Measurements from ENCODE around the gene TLL2.

TLL2 gene

DNA sequence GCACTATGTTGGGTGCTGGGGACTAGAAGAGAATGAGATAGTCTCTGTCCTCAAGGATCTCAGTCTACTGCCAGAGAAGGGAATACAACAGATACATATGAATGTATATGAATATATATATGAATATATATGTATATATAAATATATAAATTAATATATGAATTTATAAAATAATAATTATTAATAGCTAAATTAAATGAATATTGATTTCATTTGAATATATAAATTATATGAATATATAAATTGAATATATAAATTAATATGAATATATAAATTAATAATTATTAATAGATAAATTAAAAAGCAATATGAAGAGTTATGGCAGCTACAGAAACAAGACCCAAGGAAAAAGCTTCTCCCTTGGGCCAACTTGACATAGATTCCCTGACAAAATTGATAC, 95.1 kb downstream of the TLL2 start:
- no peaks in the 10 kb centered on the region for H3F3A ChIP-seq (ENCODE audit: insufficient read depth, low read length)
- H3K36me3 ChIP-seq (replicated peaks; ENCODE audit: insufficient read depth, low read length): no peaks in the 10 kb centered on the region
- DNase-seq: no peak
- H3K9me3 ChIP-seq (replicated peaks; ENCODE audit: insufficient read depth, low read length): no peaks in the 10 kb centered on the region
- no peak overlapping the region for H3K4me3 ChIP-seq (ENCODE audit: low read length)
- H3K79me2 ChIP-seq (ENCODE audit: low read length): no peaks in the 10 kb centered on the region
- H3K9me2 ChIP-seq (replicated peaks; ENCODE audit: insufficient read depth, low read length): no peaks in the 10 kb centered on the region
- H3K27ac ChIP-seq (ENCODE audit: low read length): no peak overlapping the region
- H3K27me3 ChIP-seq (replicated peaks; ENCODE audit: insufficient read depth, low read length): no peaks in the 10 kb centered on the region
- TF ChIP-seq EZH2 (optimal IDR thresholded peaks at IDR 0.05; ENCODE audit: low read depth, low read length): no peak
- TF ChIP-seq, protein P1, sequence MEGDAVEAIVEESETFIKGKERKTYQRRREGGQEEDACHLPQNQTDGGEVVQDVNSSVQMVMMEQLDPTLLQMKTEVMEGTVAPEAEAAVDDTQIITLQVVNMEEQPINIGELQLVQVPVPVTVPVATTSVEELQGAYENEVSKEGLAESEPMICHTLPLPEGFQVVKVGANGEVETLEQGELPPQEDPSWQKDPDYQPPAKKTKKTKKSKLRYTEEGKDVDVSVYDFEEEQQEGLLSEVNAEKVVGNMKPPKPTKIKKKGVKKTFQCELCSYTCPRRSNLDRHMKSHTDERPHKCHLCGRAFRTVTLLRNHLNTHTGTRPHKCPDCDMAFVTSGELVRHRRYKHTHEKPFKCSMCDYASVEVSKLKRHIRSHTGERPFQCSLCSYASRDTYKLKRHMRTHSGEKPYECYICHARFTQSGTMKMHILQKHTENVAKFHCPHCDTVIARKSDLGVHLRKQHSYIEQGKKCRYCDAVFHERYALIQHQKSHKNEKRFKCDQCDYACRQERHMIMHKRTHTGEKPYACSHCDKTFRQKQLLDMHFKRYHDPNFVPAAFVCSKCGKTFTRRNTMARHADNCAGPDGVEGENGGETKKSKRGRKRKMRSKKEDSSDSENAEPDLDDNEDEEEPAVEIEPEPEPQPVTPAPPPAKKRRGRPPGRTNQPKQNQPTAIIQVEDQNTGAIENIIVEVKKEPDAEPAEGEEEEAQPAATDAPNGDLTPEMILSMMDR (IDR thresholded peaks at IDR 0.05; ENCODE audit: low read length): no peak
- TF ChIP-seq EZH2phosphoT487 (IDR thresholded peaks at IDR 0.05; ENCODE audit: low read length): no peak
- H2AFZ ChIP-seq (ENCODE audit: low read length): no peak overlapping the region
- H3K4me2 ChIP-seq (ENCODE audit: low read depth, low read length): no peak overlapping the region
- no peaks in the 10 kb centered on the region for H4K20me1 ChIP-seq (ENCODE audit: insufficient read depth, low read length)
- H3K9ac ChIP-seq (ENCODE audit: low read length): no peak overlapping the region
- no peaks in the 10 kb centered on the region for H3K4me1 ChIP-seq (ENCODE audit: low read length)

DNA sequence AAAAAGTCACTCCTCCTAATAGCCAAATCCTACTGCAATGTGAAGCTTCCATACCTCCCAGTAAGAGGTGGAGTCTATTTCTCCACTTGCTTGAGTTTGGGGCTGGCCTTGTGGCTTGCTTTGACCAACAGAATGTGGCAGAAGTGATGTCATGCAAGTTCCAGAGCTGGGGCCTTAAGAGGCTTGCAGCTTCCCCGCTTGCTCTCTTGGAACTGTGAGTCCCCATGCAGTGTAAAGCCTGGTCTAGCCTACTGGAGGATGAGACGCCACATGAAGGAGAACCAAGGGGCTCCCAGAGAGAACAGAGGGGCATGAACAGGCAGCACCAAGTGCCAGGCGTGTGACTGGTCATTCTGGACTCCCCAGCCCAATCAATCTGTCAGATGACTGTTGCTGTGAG, 96.3 kb downstream of the TLL2 start:
- Histone ChIP-seq H3K4me3 (ENCODE audit: low read length) (no peak overlapping the region), H3K9me3 (replicated peaks; ENCODE audit: insufficient read depth, low read length) (no peaks in the 10 kb centered on the region), H3K36me3 (replicated peaks; ENCODE audit: insufficient read depth, low read length) (no peaks in the 10 kb centered on the region), H3K27me3 (replicated peaks; ENCODE audit: insufficient read depth, low read length) (no peaks in the 10 kb centered on the region), H3K79me2 (ENCODE audit: low read length) (no peaks in the 10 kb centered on the region), H4K20me1 (ENCODE audit: insufficient read depth, low read length) (no peaks in the 10 kb centered on the region), H3K9ac (ENCODE audit: low read length) (no peak overlapping the region), H3K4me1 (ENCODE audit: low read length) (no peaks in the 10 kb centered on the region), H2AFZ (ENCODE audit: low read length) (no peak overlapping the region), H3K9me2 (replicated peaks; ENCODE audit: insufficient read depth, low read length) (no peaks in the 10 kb centered on the region), H3K4me2 (ENCODE audit: low read depth, low read length) (no peak overlapping the region), H3F3A (ENCODE audit: insufficient read depth, low read length) (no peaks in the 10 kb centered on the region), H3K27ac (ENCODE audit: low read length) (no peak overlapping the region)
- no peak for DNase-seq
- TF ChIP-seq, protein P1 (IDR thresholded peaks at IDR 0.05; ENCODE audit: low read length): no peak
- TF ChIP-seq EZH2 (optimal IDR thresholded peaks at IDR 0.05; ENCODE audit: low read depth, low read length): no peak
- no peak for TF ChIP-seq EZH2phosphoT487 (IDR thresholded peaks at IDR 0.05; ENCODE audit: low read length)

DNA sequence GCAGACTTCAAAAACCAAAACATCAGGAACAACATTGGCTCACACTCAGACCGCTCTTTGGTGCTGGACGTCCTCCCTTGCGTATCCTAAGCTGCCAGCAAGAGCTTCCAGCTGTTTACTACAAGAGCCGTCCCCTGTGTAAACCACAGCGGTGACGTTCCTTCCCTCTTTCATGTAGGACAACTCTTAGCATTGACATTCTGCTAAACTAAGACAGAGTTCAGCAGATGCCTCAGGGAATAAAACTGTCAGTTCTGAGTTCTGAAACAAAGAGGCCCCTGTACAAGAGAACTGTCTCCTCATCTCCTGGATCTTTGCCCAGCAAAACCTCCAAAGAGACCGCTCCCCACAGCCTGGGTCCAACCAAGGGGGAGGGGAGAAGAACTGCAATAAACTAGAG, 97.1 kb downstream of the TLL2 start:
- H3K9ac ChIP-seq (ENCODE audit: low read length): no peak overlapping the region
- no peaks in the 10 kb centered on the region for H3K36me3 ChIP-seq (replicated peaks; ENCODE audit: insufficient read depth, low read length)
- no peak overlapping the region for H3K27ac ChIP-seq (ENCODE audit: low read length)
- no peaks in the 10 kb centered on the region for H3K79me2 ChIP-seq (ENCODE audit: low read length)
- H3K27me3 ChIP-seq (replicated peaks; ENCODE audit: insufficient read depth, low read length): no peaks in the 10 kb centered on the region
- H3K4me3 ChIP-seq (ENCODE audit: low read length): no peak overlapping the region
- H3K4me1 ChIP-seq (ENCODE audit: low read length): no peaks in the 10 kb centered on the region
- no peaks in the 10 kb centered on the region for H4K20me1 ChIP-seq (ENCODE audit: insufficient read depth, low read length)
- no peaks in the 10 kb centered on the region for H3F3A ChIP-seq (ENCODE audit: insufficient read depth, low read length)
- no peak overlapping the region for H3K4me2 ChIP-seq (ENCODE audit: low read depth, low read length)
- no peaks in the 10 kb centered on the region for H3K9me2 ChIP-seq (replicated peaks; ENCODE audit: insufficient read depth, low read length)
- H2AFZ ChIP-seq (ENCODE audit: low read length): no peak overlapping the region
- no peaks in the 10 kb centered on the region for H3K9me3 ChIP-seq (replicated peaks; ENCODE audit: insufficient read depth, low read length)
- TF ChIP-seq, protein P1 (IDR thresholded peaks at IDR 0.05; ENCODE audit: low read length): no peak
- TF ChIP-seq EZH2phosphoT487 (IDR thresholded peaks at IDR 0.05; ENCODE audit: low read length) (no peak), EZH2 (optimal IDR thresholded peaks at IDR 0.05; ENCODE audit: low read depth, low read length) (no peak)
- DNase-seq: no peak
